ACC112 (cell line): ENCODE data around the gene PAX5.

Experiments
- H2AFZ ChIP-seq: fragments of 200-600 bp; sonication (generic); one replicate; pipeline ENCODE4 v1.6.0; 2017; ENCODE audit warnings: antibody characterized with exemption, low read length; ENCODE audit not compliant: unreplicated experiment
- H3K27ac ChIP-seq: fragments of 200-600 bp; sonication (generic); 2 replicates; pipeline ENCODE4 v1.5.1; 2014; ENCODE audit warnings: low read depth, mild to moderate bottlenecking, antibody characterized with exemption, low read length, moderate library complexity
- H3K27me3 ChIP-seq: fragments of 200-600 bp; sonication (generic); 2 replicates; pipeline ENCODE4 v1.6.1; 2014; ENCODE audit warnings: mild to moderate bottlenecking, antibody characterized with exemption, low read length, moderate library complexity, mixed read lengths; ENCODE audit not compliant: insufficient read depth
- H3K36me3 ChIP-seq: fragments of 200-600 bp; sonication (generic); 2 replicates; pipeline ENCODE4 v1.6.1; 2016; ENCODE audit warnings: mild to moderate bottlenecking, antibody characterized with exemption, low read length, moderate library complexity, mixed read lengths; ENCODE audit not compliant: insufficient read depth
- H3K4me1 ChIP-seq: fragments of 200-600 bp; sonication (generic); one replicate; pipeline ENCODE4 v1.6.1; 2016; ENCODE audit warnings: low read length, mixed read lengths; ENCODE audit not compliant: insufficient read depth, unreplicated experiment, control insufficient read depth
- H3K4me3 ChIP-seq: fragments of 200-600 bp; sonication (generic); 2 replicates; pipeline ENCODE4 v1.5.1; 2014; ENCODE audit warnings: mild to moderate bottlenecking, low read depth, low read length
- H3K79me2 ChIP-seq: fragments of 200-600 bp; sonication (generic); one replicate; pipeline ENCODE4 v1.6.0; 2016; ENCODE audit warnings: low read length; ENCODE audit not compliant: control insufficient read depth, unreplicated experiment, insufficient read depth

PAX5 gene

GRCh38 chr9:36844961-36845360, 189.1 kb downstream of the PAX5 start:
- Histone ChIP-seq H3K79me2 (no peaks in the 10 kb centered on the region), H3K4me3 (no peak overlapping the region), H2AFZ (no peak overlapping the region), H3K27me3 (peaks cover 97% of the 10 kb centered on the region), H3K4me1 (no peaks in the 10 kb centered on the region), H3K36me3 (no peaks in the 10 kb centered on the region), H3K27ac (no peak overlapping the region)

- Histone ChIP-seq H3K36me3 (no peaks in the 10 kb centered on the region), H3K4me1 (no peaks in the 10 kb centered on the region), H2AFZ (no peak overlapping the region), H3K27ac (no peak overlapping the region), H3K27me3 (peaks cover 97% of the 10 kb centered on the region), H3K79me2 (no peaks in the 10 kb centered on the region), H3K4me3 (no peak overlapping the region)
These were observed 190.1 kb downstream of the PAX5 start for GRCh38 chr9:36843964-36844363.

- Histone ChIP-seq H3K4me1 (no peaks in the 10 kb centered on the region), H3K27ac (no peak overlapping the region), H3K79me2 (no peaks in the 10 kb centered on the region), H3K36me3 (no peaks in the 10 kb centered on the region), H3K27me3 (peaks cover 97% of the 10 kb centered on the region), H2AFZ (no peak overlapping the region), H3K4me3 (no peak overlapping the region)
These were observed 191.2 kb downstream of the PAX5 start for GRCh38 chr9:36842560-36843530.

GRCh38 chr9:36840898-36841536, 193.1 kb downstream of the PAX5 start:
- Histone ChIP-seq H3K4me3 (no peak overlapping the region), H3K36me3 (no peaks in the 10 kb centered on the region), H3K27ac (no peak overlapping the region), H3K27me3 (peaks cover 89% of the 10 kb centered on the region), H2AFZ (no peak overlapping the region), H3K79me2 (no peaks in the 10 kb centered on the region), H3K4me1 (no peaks in the 10 kb centered on the region)

GRCh38 chr9:36839131-36839885, 194.8 kb downstream of the PAX5 start:
- H3K27ac ChIP-seq = no peak overlapping the region
- no peaks in the 10 kb centered on the region for H3K36me3 ChIP-seq
- H3K27me3 ChIP-seq = peaks cover 72% of the 10 kb centered on the region
- no peak overlapping the region for H3K4me3 ChIP-seq
- no peak overlapping the region for H2AFZ ChIP-seq
- no peaks in the 10 kb centered on the region for H3K79me2 ChIP-seq
- H3K4me1 ChIP-seq = no peaks in the 10 kb centered on the region

- H2AFZ ChIP-seq = no peak overlapping the region
- H3K36me3 ChIP-seq = no peaks in the 10 kb centered on the region
- no peaks in the 10 kb centered on the region for H3K4me1 ChIP-seq
These were observed 196.3 kb downstream of the PAX5 start for GRCh38 chr9:36837431-36838405.

GRCh38 chr9:36836486-36836885, 197.6 kb downstream of the PAX5 start:
- Histone ChIP-seq H3K27me3 (peaks cover 63% of the 10 kb centered on the region), H3K36me3 (no peaks in the 10 kb centered on the region), H3K4me3 (no peak overlapping the region), H3K79me2 (no peaks in the 10 kb centered on the region), H2AFZ (no peak overlapping the region), H3K4me1 (no peaks in the 10 kb centered on the region), H3K27ac (no peak overlapping the region)

More at GRCh38 chr9:36837431-36838405, 196.3 kb downstream of the PAX5 start:
- no peaks in the 10 kb centered on the region for H3K79me2 ChIP-seq
- no peak overlapping the region for H3K27ac ChIP-seq
- H3K27me3 ChIP-seq = peaks cover 62% of the 10 kb centered on the region
- no peak overlapping the region for H3K4me3 ChIP-seq

- Histone ChIP-seq H3K4me1 (no peaks in the 10 kb centered on the region), H3K27ac (no peak overlapping the region), H3K27me3 (peaks cover 62% of the 10 kb centered on the region), H3K4me3 (no peak overlapping the region), H3K79me2 (no peaks in the 10 kb centered on the region), H3K36me3 (no peaks in the 10 kb centered on the region), H2AFZ (no peak overlapping the region)
These were observed 198.6 kb downstream of the PAX5 start for GRCh38 chr9:36835271-36835996.

- no peaks in the 10 kb centered on the region for H3K4me1 ChIP-seq
- no peaks in the 10 kb centered on the region for H3K79me2 ChIP-seq
- no peak overlapping the region for H3K27ac ChIP-seq
- no peak overlapping the region for H3K4me3 ChIP-seq
- H2AFZ ChIP-seq = no peak overlapping the region
- H3K27me3 ChIP-seq = peaks cover 61% of the 10 kb centered on the region
- H3K36me3 ChIP-seq = no peaks in the 10 kb centered on the region
These were observed 199.3 kb downstream of the PAX5 start for GRCh38 chr9:36834736-36835135.
